Common myeloid progenitor, CD34-positive (primary cell): ENCODE measurements around the gene AGAP2.

Source experiments
- CTCF ChIA-PET: fragments of 350-600 bp; sonication (Branson Sonifier 250); formaldehyde crosslinking; loops from one replicate; lab custom pipeline; 2021; ENCODE audit warnings: antibody characterized with exemption; lab: Charles Lee
- POLR2A ChIA-PET: fragments of 350-600 bp; sonication (Branson Sonifier 250); formaldehyde crosslinking; loops from one replicate; lab custom pipeline; 2021; ENCODE audit warnings: antibody characterized with exemption; lab: Charles Lee
- DNase-seq, 3 donors: peaks; one replicate each; pipeline versions ENCODE4 v3.0.0 to v3.0.0-alpha.2; 2013
- H3K27ac ChIP-seq, 2 experiments: 1 replicate in 1 of 2; 2 replicates in 1 of 2; pipeline ENCODE4 v1.7.0; 2013; ENCODE audit warnings: inconsistent platforms in 2 of 2, low read length in 2 of 2, mild to moderate bottlenecking in 2 of 2, low read depth in 1 of 2, moderate library complexity in 1 of 2; ENCODE audit not compliant: severe bottlenecking in 2 of 2, insufficient read depth in 1 of 2, poor library complexity in 1 of 2
- H3K27me3 ChIP-seq, 5 experiments: replicated peaks in 2 of 5; 1 replicate in 3 of 5; 2 replicates in 2 of 5; pipeline versions ENCODE4 v1.6.1 to v1.7.0; 2013; ENCODE audit warnings: low read length in 4 of 5, mild to moderate bottlenecking in 2 of 5, moderate library complexity in 2 of 5, inconsistent platforms in 1 of 5; ENCODE audit not compliant: insufficient read depth in 5 of 5, control insufficient read depth in 4 of 5
- H3K36me3 ChIP-seq, 4 experiments: 1 replicate in 2 of 4; 2 replicates in 2 of 4; pipeline versions ENCODE4 v1.6.1 to v1.7.0; 2013; ENCODE audit warnings: low read length in 3 of 4, control low read depth in 1 of 4, mild to moderate bottlenecking in 1 of 4; ENCODE audit not compliant: control insufficient read depth in 4 of 4, insufficient read depth in 4 of 4
- H3K4me1 ChIP-seq, 4 experiments: 1 replicate in 3 of 4; 2 replicates in 1 of 4; pipeline versions ENCODE4 v1.6.1 to v1.7.1; 2013; ENCODE audit warnings: low read length in 3 of 4, mild to moderate bottlenecking in 3 of 4, control low read depth in 1 of 4, inconsistent platforms in 1 of 4, moderate library complexity in 1 of 4; ENCODE audit not compliant: control insufficient read depth in 4 of 4, insufficient read depth in 4 of 4; ENCODE audit errors: control extremely low read depth in 1 of 4
- H3K4me3 ChIP-seq, 7 experiments: 1 replicate in 4 of 7; 2 replicates in 3 of 7; pipeline versions ENCODE4 v1.5.1 to v1.7.0; 2013; ENCODE audit warnings: mild to moderate bottlenecking in 7 of 7, low read length in 6 of 7, moderate library complexity in 6 of 7, inconsistent platforms in 2 of 7, low read depth in 2 of 7, control low read depth in 1 of 7; ENCODE audit not compliant: insufficient read depth in 4 of 7, control insufficient read depth in 1 of 7; ENCODE audit errors: extremely low read depth in 1 of 7
- H3K9me3 ChIP-seq, 5 experiments: 1 replicate in 4 of 5; 2 replicates in 1 of 5; pipeline versions ENCODE4 v1.6.1 to v1.7.1; 2013; ENCODE audit warnings: low read length in 4 of 5, mild to moderate bottlenecking in 2 of 5, inconsistent platforms in 1 of 5, low read depth in 1 of 5, moderate library complexity in 1 of 5; ENCODE audit not compliant: control insufficient read depth in 4 of 5, insufficient read depth in 2 of 5; ENCODE audit errors: control extremely low read depth in 1 of 5
- WGBS: methylation state at CpG from one replicate; pipeline ENCODE4 v1.1.5; 2013; ENCODE audit not compliant: insufficient coverage; 5-methylcytosine and 5-hydroxymethylcytosine counted together

Gene AGAP2

GRCh38 chr12:57751788-57752667 is 13.5 kb upstream of the AGAP2 start, which contains the start of gene CDK4:
TSS of gene CDK4 (minus strand) at chr12:57752310. CDS start at chr12:57751717, 593 bp downstream.
- CTCF ChIA-PET, result interaction anchor here (0.8 to 0.9 kb wide), 2 partner anchors 16 to 131 kb away, joined by 3 read pairs; no protein-coding TSS in a partner anchor
- POLR2A ChIA-PET, result interaction anchor here (0.6 to 1.2 kb wide), 4 partner anchors 10 to 154 kb away, joined by 3 to 6 read pairs (median 4); partner anchors contain the start of genes EEF1AKMT3 and METTL1
- peaks cover 18 to 52% (median 48%) of the 10 kb centered on the region in 4 experiments for H3K4me1 ChIP-seq
- peak; percentile 100 for DNase-seq
- peak within 1 kb of the TSS; percentile 72 to 92 for H3K27ac ChIP-seq
- H3K36me3 ChIP-seq, result peaks cover 2 to 37% (median 26%) of the 10 kb centered on the region in 4 experiments
- H3K4me3 ChIP-seq, result peak within 1 kb of the TSS; percentile 46 to 92 (median 83)
- WGBS, result 0% methylated on average over 42 of the region's 58 CpGs
- H3K27me3 ChIP-seq, result peaks cover 0 to 4% (median 0%) of the 10 kb centered on the region in 5 experiments
- H3K9me3 ChIP-seq, result no peaks in the 10 kb centered on the region

- no peaks in the 10 kb centered on the region for H3K9me3 ChIP-seq
- peak overlapping the region; percentile 46 to 92 (median 83) for H3K4me3 ChIP-seq
- ChIA-PET CTCF (interaction anchor here (0.8 to 1.3 kb wide), 2 partner anchors 12 to 131 kb away, joined by 3 read pairs; no protein-coding TSS in a partner anchor), POLR2A (interaction anchor here (1.2 kb wide), 1 partner anchor 10 kb away, joined by 5 read pairs; no protein-coding TSS in a partner anchor)
- H3K27me3 ChIP-seq, result peaks cover 0 to 4% (median 0%) of the 10 kb centered on the region in 5 experiments
- peaks cover 2 to 44% (median 31%) of the 10 kb centered on the region in 4 experiments for H3K36me3 ChIP-seq
- 15% methylated on average over 8 of the region's 8 CpGs for WGBS
- peak overlapping the region; percentile 72 to 92 for H3K27ac ChIP-seq
- no peak for DNase-seq
- H3K4me1 ChIP-seq, result peaks cover 16 to 47% (median 42%) of the 10 kb centered on the region in 4 experiments
These were observed 12.9 kb upstream of the AGAP2 start for GRCh38 chr12:57751432-57751787.

GRCh38 chr12:57750561-57751431 is 12.3 kb upstream of the AGAP2 start:
- ChIA-PET POLR2A (no interaction called here), CTCF (interaction anchor here (0.6 to 1.7 kb wide), 3 partner anchors 9 to 126 kb away, joined by 3 to 6 read pairs (median 3); no protein-coding TSS in a partner anchor)
- peaks cover 2 to 48% (median 33%) of the 10 kb centered on the region in 4 experiments for H3K36me3 ChIP-seq
- H3K27me3 ChIP-seq, result peaks cover 0 to under 1% (median 0%) of the 10 kb centered on the region in 5 experiments
- no peaks in the 10 kb centered on the region for H3K9me3 ChIP-seq
- 95% methylated on average over 11 of the region's 15 CpGs for WGBS
- H3K27ac ChIP-seq, result peak overlapping the region; percentile 72 to 92
- peak overlapping the region in 5 of 7 experiments; percentile 74 to 92 (median 86) for H3K4me3 ChIP-seq
- H3K4me1 ChIP-seq, result peaks cover 14 to 43% (median 38%) of the 10 kb centered on the region in 4 experiments
- no peak for DNase-seq

GRCh38 chr12:57749061-57749460 is 10.5 kb upstream of the AGAP2 start:
- ChIA-PET POLR2A (no interaction called here), CTCF (interaction anchor here (1.1 kb wide), 1 partner anchor 34 kb away, joined by 3 read pairs; the partner anchor contains the start of gene TSFM)
- no peaks in the 10 kb centered on the region for H3K9me3 ChIP-seq
- H3K36me3 ChIP-seq, result peaks cover 2 to 48% (median 33%) of the 10 kb centered on the region in 4 experiments
- no peaks in the 10 kb centered on the region for H3K27me3 ChIP-seq
- 94% methylated on average over 5 of the region's 5 CpGs for WGBS
- no peak for DNase-seq
- H3K4me3 ChIP-seq, result no peak overlapping the region
- H3K4me1 ChIP-seq, result peaks cover 12 to 46% (median 39%) of the 10 kb centered on the region in 4 experiments
- H3K27ac ChIP-seq, result no peak overlapping the region

GRCh38 chr12:57746025-57746424 is 7.5 kb upstream of the AGAP2 start:
- Histone ChIP-seq H3K4me3 (peak overlapping the region in 3 of 7 experiments; percentile 79 to 99 (median 89)), H3K36me3 (peaks cover 2 to 44% (median 33%) of the 10 kb centered on the region in 4 experiments)
- POLR2A ChIA-PET, result no interaction called here

GRCh38 chr12:57745485-57745881 is 6.9 kb upstream of the AGAP2 start:
- POLR2A ChIA-PET, result no interaction called here
- CTCF ChIA-PET, result interaction anchor here (0.7 to 2.9 kb wide), 7 partner anchors 9 to 37 kb away, joined by 3 to 11 read pairs (median 4); partner anchors contain the start of gene TSFM

More at GRCh38 chr12:57746025-57746424, 7.5 kb upstream of the AGAP2 start:
- Histone ChIP-seq H3K27ac (peak overlapping the region in 1 of 2 experiments; percentile 98), H3K27me3 (no peaks in the 10 kb centered on the region), H3K4me1 (peaks cover 14 to 45% (median 37%) of the 10 kb centered on the region in 4 experiments), H3K9me3 (no peaks in the 10 kb centered on the region)
- CTCF ChIA-PET, result interaction anchor here (0.7 to 2.1 kb wide), 2 partner anchors 10 kb away, joined by 3 to 9 read pairs; no protein-coding TSS in a partner anchor
- 87% methylated on average over 3 of the region's 3 CpGs for WGBS
- DNase-seq, result no peak

More at GRCh38 chr12:57745485-57745881, 6.9 kb upstream of the AGAP2 start:
- peak overlapping the region; percentile 95 to 98 for H3K27ac ChIP-seq
- DNase-seq, result no peak
- H3K4me1 ChIP-seq, result peaks cover 14 to 45% (median 38%) of the 10 kb centered on the region in 4 experiments
- WGBS, result 71% methylated on average over 7 of the region's 8 CpGs
- H3K27me3 ChIP-seq, result no peaks in the 10 kb centered on the region
- peaks cover 2 to 38% (median 30%) of the 10 kb centered on the region in 4 experiments for H3K36me3 ChIP-seq
- H3K4me3 ChIP-seq, result peak overlapping the region; percentile 79 to 99 (median 86)
- no peaks in the 10 kb centered on the region for H3K9me3 ChIP-seq
